Heart left ventricle (tissue), 16 donors: ENCODE measurements around the gene CKAP4. TPM values are rescaled to one million over a fixed set of nuclear protein-coding genes. Genes with fewer than 3 reads are reported as not detected.
A peak's percentile ranks its signal among the peaks of the same experiment; 100 is the strongest.

ENCODE experiments used
- ATAC-seq, 4 donors: fragments of 200-7000 bp; cut with Tn5 transposase; one replicate each; pipeline ENCODE4 v1.9.1; 2020 to 2022; ENCODE audit warnings: moderate library complexity in 4 of 4, mild to moderate bottlenecking in 3 of 4, moderate number of reproducible peaks in 1 of 4
- DNase-seq, 5 donors: peaks; one replicate each; pipeline ENCODE4 v3.0.0-alpha.2; 2020
- H3K27ac ChIP-seq, 12 donors: fragments of 200-600 bp; sonication (generic) in 4 of 12; one replicate each; pipeline versions ENCODE4 v1.5.0 to v1.8.0; 2016 to 2022; ENCODE audit warnings: mild to moderate bottlenecking in 2 of 12
- H3K27me3 ChIP-seq, 9 donors: fragments of 200-600 bp; sonication (generic) in 2 of 9; one replicate each; pipeline versions ENCODE4 v1.5.1 to v1.8.0; 2016 to 2022; ENCODE audit warnings: mild to moderate bottlenecking in 3 of 9
- H3K36me3 ChIP-seq, 9 donors: fragments of 200-600 bp; sonication (generic) in 2 of 9; one replicate each; pipeline versions ENCODE4 v1.5.0 to v1.8.0; 2018 to 2022; ENCODE audit warnings: mild to moderate bottlenecking in 2 of 9
- H3K4me1 ChIP-seq, 12 donors: fragments of 200-600 bp; sonication (generic) in 4 of 12; one replicate each; pipeline versions ENCODE4 v1.5.0 to v1.8.0; 2016 to 2022; ENCODE audit warnings: mild to moderate bottlenecking in 3 of 12
- H3K4me3 ChIP-seq, 12 donors: fragments of 200-600 bp; sonication (generic) in 4 of 12; one replicate each; pipeline versions ENCODE4 v1.5.0 to v1.8.0; 2017 to 2022; ENCODE audit warnings: mild to moderate bottlenecking in 9 of 12, moderate library complexity in 4 of 12
- H3K9me3 ChIP-seq, 12 donors: fragments of 200-600 bp; sonication (generic) in 4 of 12; one replicate each; pipeline versions ENCODE4 v1.5.0 to v1.8.0; 2016 to 2022; ENCODE audit warnings: mild to moderate bottlenecking in 1 of 12
- POLR2A ChIP-seq, 2 donors: fragments of 450-650 bp; IDR thresholded peaks; one replicate each; pipeline ENCODE4 v1.6.1; 2017; ENCODE audit warnings: antibody characterized with exemption in 2 of 2, mild to moderate bottlenecking in 2 of 2, moderate library complexity in 2 of 2
- WGBS, 4 donors: extraction: QIAGEN DNeasy Blood & Tissue Kit in 2 of 4; methylation state at CpG; one replicate each; pipeline versions ENCODE4 v1.1.5 to v1.1.7; 2013 to 2018; 5-methylcytosine and 5-hydroxymethylcytosine counted together
- intact Hi-C, 10 donors: fragments of 100-400 bp; cut with DNase I; formaldehyde crosslinking; loops; one replicate each; pipeline versions ENCODE4 v1.11.1 to v1.14.2; 2022
- polyA plus RNA-seq, 2 donors: library from polyadenylated mRNA; stranded (reverse); fragments of 200-250 nt; gene quantifications; one replicate each; pipeline ENCODE4 v1.2.3, GENCODE V29; 2013
- total RNA-seq, 9 donors: library from RNA; depleted of rRNA in 2 of 9; stranded (reverse); fragments of >200 nt in 2 of 9; fragmentation: NEBNext Ultra II Directional in 3 of 9; extraction: Animal tissue kit (Norgen Biotek cat#: 25700) in 3 of 9; gene quantifications; one replicate each; pipeline versions ENCODE4 v1.1.0 to v1.2.4, GENCODE V29; 2016 to 2023
- TF ChIP-seq, protein P1 (sequence below), 12 donors: fragments of 200-600 bp; sonication (generic) in 4 of 12; IDR thresholded peaks; one replicate each; pipeline versions ENCODE4 v1.5.0 to v1.8.0; 2018 to 2022; ENCODE audit warnings: antibody characterized with exemption in 12 of 12, mild to moderate bottlenecking in 5 of 12
- donor health status: ischemic (EF 13 %, LVEDD 7.1; RV severe dilation, severe dysfunction).
- donor health status: healthy with polysubstance abuse.
- donor health status: DM: no; HTN: yes; CAD: no.
- donor health status: DM: no; HTN: no; CAD: no.
- donor health status: ischemic (EF 25% LVEDD 6.9; RV normal size, moderate dysfunction).
- donor health status: ischemic (EF 25% LVEDD 5.7; RV mildly dilated, moderate dysfunction).
- donor health status: healthy.
- donor health status: DM: yes; HTN: yes; CAD: no.
- donor health status: ischemic (EF 35%, LVEDD 5.7; RV mildly dilated, moderate dysfunction).
- donor health status: nonischemic (EF 11% LVEDD 7.7; RV severe dilation, severe dysfunction).
- donor health status: DM: yes; HTN: yes; CAD: no.
- donor health status: PGD.
- donor health status: ischemic (EF 29% LVEDD 5.4; RV normal size, mild dysfunction).
- donor health status: nonischemic (EF 23%, LVEDD 6.1; RV moderate dilation, normal function).

Gene CKAP4
- total and polyA plus RNA-seq, 11 donors: 19.0 to 70.7 (median 53.7) TPM

DNA sequence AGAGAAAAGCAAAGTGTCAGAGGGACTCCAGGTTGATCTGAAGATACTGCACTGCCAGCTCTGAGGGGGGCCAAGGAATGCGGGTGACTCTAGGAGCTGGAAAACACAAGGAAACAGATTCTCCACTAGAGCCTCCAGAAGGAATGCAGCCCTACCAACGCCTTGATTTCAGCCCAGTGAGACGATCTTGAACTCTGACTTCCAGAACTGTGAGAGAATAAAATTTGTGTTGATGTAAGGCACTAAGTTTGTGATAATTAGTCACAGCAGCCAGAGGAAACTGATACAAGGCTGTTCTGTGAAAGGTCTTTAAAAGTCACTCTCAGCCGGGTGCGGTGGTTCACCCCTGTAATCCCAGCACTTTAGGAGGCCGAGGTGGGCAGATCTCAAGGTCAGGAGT is 34.2 kb downstream of the CKAP4 start:
- H3K36me3 ChIP-seq: no peaks in the 10 kb centered on the region
- no peaks in the 10 kb centered on the region for H3K4me1 ChIP-seq
- no peak for DNase-seq
- no peak overlapping the region for H3K27ac ChIP-seq
- intact Hi-C loops: no loop called here
- H3K4me3 ChIP-seq: no peak overlapping the region
- 59 to 79% (median 72%) methylated on average over 6 of the region's 6 CpGs for WGBS, 4 donors
- ATAC-seq: no peak
- no peaks in the 10 kb centered on the region for H3K27me3 ChIP-seq
- peaks cover 0 to 20% (median 9%) of the 10 kb centered on the region in 12 donors for H3K9me3 ChIP-seq
- no peak for TF ChIP-seq POLR2A (IDR thresholded peaks at IDR 0.05)
- TF ChIP-seq, protein P1, sequence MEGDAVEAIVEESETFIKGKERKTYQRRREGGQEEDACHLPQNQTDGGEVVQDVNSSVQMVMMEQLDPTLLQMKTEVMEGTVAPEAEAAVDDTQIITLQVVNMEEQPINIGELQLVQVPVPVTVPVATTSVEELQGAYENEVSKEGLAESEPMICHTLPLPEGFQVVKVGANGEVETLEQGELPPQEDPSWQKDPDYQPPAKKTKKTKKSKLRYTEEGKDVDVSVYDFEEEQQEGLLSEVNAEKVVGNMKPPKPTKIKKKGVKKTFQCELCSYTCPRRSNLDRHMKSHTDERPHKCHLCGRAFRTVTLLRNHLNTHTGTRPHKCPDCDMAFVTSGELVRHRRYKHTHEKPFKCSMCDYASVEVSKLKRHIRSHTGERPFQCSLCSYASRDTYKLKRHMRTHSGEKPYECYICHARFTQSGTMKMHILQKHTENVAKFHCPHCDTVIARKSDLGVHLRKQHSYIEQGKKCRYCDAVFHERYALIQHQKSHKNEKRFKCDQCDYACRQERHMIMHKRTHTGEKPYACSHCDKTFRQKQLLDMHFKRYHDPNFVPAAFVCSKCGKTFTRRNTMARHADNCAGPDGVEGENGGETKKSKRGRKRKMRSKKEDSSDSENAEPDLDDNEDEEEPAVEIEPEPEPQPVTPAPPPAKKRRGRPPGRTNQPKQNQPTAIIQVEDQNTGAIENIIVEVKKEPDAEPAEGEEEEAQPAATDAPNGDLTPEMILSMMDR (IDR thresholded peaks at IDR 0.05): no peak

DNA sequence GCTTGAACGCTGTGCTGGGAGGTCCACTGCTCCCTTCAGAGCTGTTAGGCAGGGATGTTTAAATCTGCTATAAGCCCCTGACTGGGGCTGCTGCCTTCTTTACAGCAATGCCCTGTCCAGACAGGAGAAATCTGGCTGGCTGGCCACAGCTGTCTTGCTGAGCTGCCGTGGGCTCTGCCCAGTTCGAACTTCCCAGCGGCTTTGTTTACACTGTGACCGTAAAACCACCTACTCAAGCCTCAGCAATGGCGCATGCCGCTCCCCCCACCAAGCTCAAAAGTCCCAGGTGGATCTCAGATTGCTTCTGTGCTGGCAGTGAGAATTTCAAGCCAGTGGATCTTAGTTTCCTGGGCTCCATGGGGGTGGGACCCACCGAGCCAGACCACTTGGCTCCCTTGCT is 35.8 kb downstream of the CKAP4 start:
- TF ChIP-seq, protein P1 (IDR thresholded peaks at IDR 0.05): no peak
- no peak for TF ChIP-seq POLR2A (IDR thresholded peaks at IDR 0.05)
- Histone ChIP-seq H3K36me3 (no peaks in the 10 kb centered on the region), H3K27me3 (no peaks in the 10 kb centered on the region), H3K9me3 (peaks cover 0 to 4% (median 0%) of the 10 kb centered on the region in 12 donors), H3K4me1 (no peaks in the 10 kb centered on the region), H3K27ac (no peak overlapping the region), H3K4me3 (no peak overlapping the region)
- 72 to 90% (median 82%) methylated on average over 5 to 8 of the region's 8 CpGs for WGBS, 4 donors
- intact Hi-C loops: no loop called here
- ATAC-seq: no peak
- DNase-seq: no peak

DNA sequence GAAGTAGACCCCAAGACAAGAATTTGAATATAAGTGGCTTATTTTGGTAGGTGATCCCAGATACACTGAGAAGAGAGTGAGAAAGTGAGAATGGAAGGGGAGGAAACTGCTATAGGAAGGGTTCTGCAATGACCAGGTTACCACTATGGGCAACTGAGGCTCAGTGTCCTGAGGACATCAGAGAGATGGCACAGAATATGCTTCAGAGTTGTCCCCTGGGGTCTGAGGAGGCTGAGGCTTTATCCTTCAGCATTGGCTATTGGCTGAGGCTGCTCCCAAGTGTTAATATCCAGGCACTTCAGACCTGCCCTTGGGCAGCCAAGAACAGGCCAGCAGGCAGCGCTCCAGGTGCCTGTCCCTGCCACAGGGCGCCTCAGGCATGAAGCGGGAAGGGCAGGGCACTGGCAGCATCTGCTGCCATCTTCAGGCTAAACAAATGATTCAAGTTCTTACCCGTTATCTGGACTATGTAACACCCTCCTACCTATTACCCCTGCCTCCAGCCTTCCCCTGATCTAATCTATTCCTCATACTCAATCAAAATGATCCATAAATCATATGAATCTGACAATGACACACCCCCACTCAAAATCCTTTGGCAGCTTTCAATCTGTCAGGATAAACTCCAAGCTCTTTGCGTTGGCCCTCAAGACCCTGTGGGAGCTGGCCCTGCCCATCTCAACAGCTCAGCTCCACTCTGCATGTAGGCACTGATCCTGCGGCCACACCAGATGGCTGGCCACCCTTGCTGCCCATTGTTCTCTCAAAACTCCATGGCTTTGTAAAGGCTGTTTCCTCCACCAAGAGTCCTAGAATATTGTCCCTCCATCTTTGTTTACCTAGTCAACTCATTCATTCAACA is 42.4 kb downstream of the CKAP4 start:
- 23 to 43% (median 30%) methylated on average over 6 of the region's 6 CpGs for WGBS, 4 donors
- no peak for TF ChIP-seq POLR2A (IDR thresholded peaks at IDR 0.05)
- TF ChIP-seq, protein P1 (IDR thresholded peaks at IDR 0.05): peak in 11 of 12 donors; percentile 24 to 60 (median 46)
- intact Hi-C loops: loop anchor here in 6 of 10 donors (1.0 to 10.0 kb wide), 5 partner anchors 68 to 785 kb away; partner anchors contain the start of gene NUAK1 (in 1 of the 6)
- peak overlapping the region in 2 of 12 donors; percentile 31 to 37 for H3K27ac ChIP-seq
- ATAC-seq (peak; percentile 99 to 100 (median 100)), DNase-seq (peak; percentile 57 to 85 (median 78))
- H3K36me3 ChIP-seq: no peaks in the 10 kb centered on the region
- no peak overlapping the region for H3K4me3 ChIP-seq
- no peaks in the 10 kb centered on the region for H3K4me1 ChIP-seq
- no peaks in the 10 kb centered on the region for H3K9me3 ChIP-seq
- no peaks in the 10 kb centered on the region for H3K27me3 ChIP-seq

DNA sequence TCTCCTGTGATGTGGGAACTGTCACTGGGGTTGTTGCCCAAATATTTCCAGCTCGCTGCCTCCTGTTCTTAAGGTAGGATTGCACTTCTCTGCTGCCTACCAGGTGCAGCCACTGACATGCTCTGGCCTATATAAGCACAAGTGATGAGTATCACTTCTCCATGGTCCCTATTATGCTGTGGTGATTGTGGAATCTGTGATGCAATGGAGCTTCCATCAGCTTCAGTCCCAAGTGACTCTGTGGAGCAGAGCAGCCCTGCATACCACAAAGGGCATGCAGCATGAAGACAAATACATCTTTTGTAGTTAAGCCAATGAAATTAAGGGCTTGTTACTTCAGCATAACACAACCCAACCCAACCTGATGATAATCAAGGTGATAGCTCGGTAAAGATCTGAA is 43.5 kb downstream of the CKAP4 start:
- Histone ChIP-seq H3K9me3 (no peaks in the 10 kb centered on the region), H3K4me3 (no peak overlapping the region), H3K27ac (no peak overlapping the region), H3K27me3 (no peaks in the 10 kb centered on the region), H3K4me1 (no peaks in the 10 kb centered on the region), H3K36me3 (no peaks in the 10 kb centered on the region)
- no peak for TF ChIP-seq POLR2A (IDR thresholded peaks at IDR 0.05)
- TF ChIP-seq, protein P1 (IDR thresholded peaks at IDR 0.05): no peak
- intact Hi-C loops: loop anchor here in 2 of 10 donors (2.0 to 10.0 kb wide), 2 partner anchors 500 to 784 kb away; no protein-coding TSS in a partner anchor
- DNase-seq (no peak), ATAC-seq (no peak)
- WGBS, 4 donors: 60 to 98% (median 91%) methylated on average over 2 of the region's 2 CpGs
